Endothelial cell (in vitro differentiated cells): ENCODE results near the gene MOK. TPM values are rescaled to one million over a fixed set of nuclear protein-coding genes. Genes with fewer than 3 reads are reported as not detected.

Experiments used
- DNase-seq: peaks from one replicate; pipeline ENCODE4 v3.0.0; 2021; ENCODE audit warnings: low spot score
- H3K27ac Mint-ChIP-seq: one replicate; pipeline ENCODE4 v1.8.0; 2021; ENCODE audit warnings: mixed read lengths, inconsistent platforms; ENCODE audit not compliant: unreplicated experiment
- H3K27me3 Mint-ChIP-seq: one replicate; pipeline ENCODE4 v1.8.0; 2021; ENCODE audit warnings: mild to moderate bottlenecking, moderate library complexity, mixed read lengths, inconsistent platforms; ENCODE audit not compliant: unreplicated experiment
- H3K36me3 Mint-ChIP-seq: one replicate; pipeline ENCODE4 v1.8.0; 2021; ENCODE audit warnings: mild to moderate bottlenecking, low read depth, mixed read lengths, inconsistent platforms; ENCODE audit not compliant: unreplicated experiment
- H3K4me1 Mint-ChIP-seq: one replicate; pipeline ENCODE4 v1.8.0; 2021; ENCODE audit warnings: mild to moderate bottlenecking, mixed read lengths, inconsistent platforms; ENCODE audit not compliant: unreplicated experiment
- H3K4me3 Mint-ChIP-seq: one replicate; pipeline ENCODE4 v1.8.0; 2021; ENCODE audit warnings: mild to moderate bottlenecking, mixed read lengths, inconsistent platforms; ENCODE audit not compliant: unreplicated experiment
- H3K9me3 Mint-ChIP-seq: one replicate; pipeline ENCODE4 v1.8.0; 2021; ENCODE audit warnings: mixed read lengths, inconsistent platforms; ENCODE audit not compliant: unreplicated experiment
- CTCF ChIP-seq: fragments of 200-600 bp; sonication (generic); IDR thresholded peaks from one replicate; pipeline ENCODE4 v1.5.0; 2021; ENCODE audit warnings: antibody characterized with exemption; ENCODE audit not compliant: unreplicated experiment
- total RNA-seq: library from RNA; stranded (reverse); fragmentation: NEBNext Ultra II Directional; extraction: Animal tissue kit (Norgen Biotek cat#: 25700); gene quantifications from one replicate; pipeline ENCODE4 v1.2.1, GENCODE V29; 2021; ENCODE audit not compliant: unreplicated experiment

The MOK gene
- total RNA-seq, 1 donor from 2014 or later, result 5.8 TPM

- no peak for DNase-seq
- Mint-ChIP-seq H3K36me3 (peaks cover 27% of the 10 kb centered on the region), H3K27me3 (peaks cover 8% of the 10 kb centered on the region), H3K4me3 (no peak overlapping the region), H3K4me1 (no peaks in the 10 kb centered on the region), H3K27ac (peak overlapping the region; percentile 42), H3K9me3 (no peaks in the 10 kb centered on the region)
- no peak for TF ChIP-seq CTCF
Observed at GRCh38 chr14:102203382-102203781, 101.6 kb downstream of the MOK start.

DNA sequence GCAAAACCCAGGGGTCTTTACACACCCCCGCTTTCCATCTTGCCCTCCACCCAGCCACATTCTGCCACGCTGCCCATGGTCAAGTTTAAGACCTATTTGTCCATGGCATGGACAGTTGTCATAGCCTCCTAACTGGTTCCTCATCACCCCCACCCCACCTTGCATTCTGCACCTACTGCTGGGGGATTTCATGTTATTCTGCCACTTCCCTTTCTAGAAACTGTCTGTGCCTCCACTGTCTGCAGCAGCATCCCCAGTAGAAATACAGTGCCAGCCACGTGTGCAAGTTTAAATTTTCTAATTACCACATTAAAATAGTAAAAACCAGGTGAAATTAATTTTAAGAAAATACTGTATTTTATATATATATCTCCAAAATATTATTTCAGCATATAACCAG lies 102.0 kb downstream of the MOK start:
- no peak for TF ChIP-seq CTCF
- Mint-ChIP-seq H3K4me3 (no peak overlapping the region), H3K4me1 (no peaks in the 10 kb centered on the region), H3K27ac (no peak overlapping the region), H3K9me3 (no peaks in the 10 kb centered on the region), H3K27me3 (peaks cover 8% of the 10 kb centered on the region), H3K36me3 (peaks cover 29% of the 10 kb centered on the region)
- DNase-seq, result no peak

DNA sequence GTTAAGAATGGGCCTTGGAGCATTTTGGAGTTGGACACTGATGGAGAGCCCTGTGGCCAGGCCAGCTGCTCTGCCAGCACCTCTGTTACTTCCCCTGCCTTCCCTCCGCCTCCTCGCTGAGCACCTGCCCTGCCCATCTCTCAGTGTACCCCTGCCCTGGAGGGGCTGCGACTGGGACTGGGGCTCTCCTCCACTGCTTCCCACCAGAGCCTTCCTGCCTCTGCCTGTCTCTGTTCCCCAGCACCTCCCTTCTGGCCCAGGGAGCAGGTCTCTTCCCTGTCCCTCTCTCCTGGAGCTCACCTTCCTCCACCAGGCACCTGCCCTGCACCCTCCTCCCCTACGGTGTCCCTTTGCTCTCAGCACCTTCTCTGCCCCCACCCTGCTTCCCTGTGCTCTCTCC lies 103.2 kb downstream of the MOK start:
- no peak for DNase-seq
- peaks cover 8% of the 10 kb centered on the region for H3K27me3 Mint-ChIP-seq
- no peak overlapping the region for H3K27ac Mint-ChIP-seq
- H3K36me3 Mint-ChIP-seq, result peaks cover 33% of the 10 kb centered on the region
- TF ChIP-seq CTCF, result no peak
- no peak overlapping the region for H3K4me3 Mint-ChIP-seq
- no peaks in the 10 kb centered on the region for H3K4me1 Mint-ChIP-seq
- H3K9me3 Mint-ChIP-seq, result no peaks in the 10 kb centered on the region

- Mint-ChIP-seq H3K36me3 (peaks cover 37% of the 10 kb centered on the region), H3K27ac (no peak overlapping the region), H3K9me3 (no peaks in the 10 kb centered on the region), H3K4me1 (no peaks in the 10 kb centered on the region), H3K4me3 (no peak overlapping the region), H3K27me3 (peaks cover 7% of the 10 kb centered on the region)
- no peak for DNase-seq
- no peak for TF ChIP-seq CTCF
Observed at GRCh38 chr14:102201353-102201738, 103.6 kb downstream of the MOK start.

DNA sequence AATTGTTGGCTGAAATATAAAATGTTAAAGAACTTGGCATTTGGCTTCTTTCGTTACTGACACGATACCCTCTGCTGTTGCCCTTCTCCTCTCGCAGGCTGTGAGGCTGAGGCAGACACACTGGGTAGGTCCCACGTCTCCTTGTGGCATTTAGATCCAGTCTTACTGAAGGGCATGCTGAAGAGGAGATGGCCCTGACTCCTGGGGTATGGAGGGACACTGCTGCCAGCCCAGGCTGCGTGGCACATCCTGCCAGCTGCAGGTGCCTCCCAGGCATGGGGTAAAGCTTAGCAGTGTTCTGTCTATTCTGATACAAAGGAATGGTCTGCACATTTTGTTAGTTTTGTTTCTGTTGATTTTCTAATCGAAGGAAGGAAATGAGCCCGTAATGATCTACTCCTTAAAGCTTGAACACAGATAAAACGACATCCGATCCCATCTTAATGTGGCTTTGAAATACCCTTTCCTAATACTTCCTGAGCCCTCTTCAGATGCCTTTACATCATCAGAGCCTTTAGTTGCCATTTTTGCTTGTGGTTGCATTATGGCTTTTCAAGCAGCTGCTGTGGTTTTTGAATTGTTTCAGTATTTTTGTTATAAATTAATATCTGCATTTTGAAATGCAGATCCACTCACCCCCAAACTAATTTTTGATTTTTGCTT lies 104.1 kb downstream of the MOK start:
- no peak overlapping the region for H3K4me3 Mint-ChIP-seq
- no peak overlapping the region for H3K27ac Mint-ChIP-seq
- H3K9me3 Mint-ChIP-seq, result no peaks in the 10 kb centered on the region
- no peak for DNase-seq
- TF ChIP-seq CTCF, result no peak
- H3K36me3 Mint-ChIP-seq, result peaks cover 40% of the 10 kb centered on the region
- no peaks in the 10 kb centered on the region for H3K4me1 Mint-ChIP-seq
- H3K27me3 Mint-ChIP-seq, result peaks cover 8% of the 10 kb centered on the region
